ENCODE results near the gene ZNF853.
"Not testable (repeated sequence)": the region's sequence is repeated elsewhere in the genome, so short reads cannot be mapped to it uniquely, and the experiment has no call there.

Gene ZNF853

GRCh38 chr7:6606866-6607583, 8.4 kb upstream of the ZNF853 start:
- DNase-seq (ENCODE audit: low read depth): no peak

GRCh38 chr7:6607651-6608051, 7.8 kb upstream of the ZNF853 start:
- no peak for DNase-seq (ENCODE audit: low read depth)

GRCh38 chr7:6608081-6608480, 7.3 kb upstream of the ZNF853 start:
- DNase-seq (ENCODE audit: low read depth): no peak

GRCh38 chr7:6608794-6609193, 6.6 kb upstream of the ZNF853 start:
- no peak for DNase-seq (ENCODE audit: low read depth)

GRCh38 chr7:6612819-6613218, 2.6 kb upstream of the ZNF853 start:
- DNase-seq (ENCODE audit: low read depth): no peak

GRCh38 chr7:6613706-6614105, 1.7 kb upstream of the ZNF853 start:
- no peak for DNase-seq (ENCODE audit: low read depth)

- DNase-seq (ENCODE audit: low read depth): no peak
These were observed 529 bp downstream of the ZNF853 start for GRCh38 chr7:6615723-6616555.

GRCh38 chr7:6616854-6617643, 1.6 kb downstream of the ZNF853 start:
- no peak for DNase-seq (ENCODE audit: low read depth)

- DNase-seq (ENCODE audit: low read depth): no peak
These were observed 3.2 kb downstream of the ZNF853 start for GRCh38 chr7:6618621-6619020.

GRCh38 chr7:6619961-6620360, 4.6 kb downstream of the ZNF853 start:
- DNase-seq (ENCODE audit: low read depth): no peak

GRCh38 chr7:6621195-6622133, 6.1 kb downstream of the ZNF853 start:
- DNase-seq (ENCODE audit: low read depth): no peak

GRCh38 chr7:6622134-6622710, 6.8 kb downstream of the ZNF853 start:
- DNase-seq (ENCODE audit: low read depth): no peak

GRCh38 chr7:6623589-6624245, 8.3 kb downstream of the ZNF853 start:
- DNase-seq (ENCODE audit: low read depth): no peak

GRCh38 chr7:6624246-6624611, 8.8 kb downstream of the ZNF853 start:
- no peak for DNase-seq (ENCODE audit: low read depth)

GRCh38 chr7:6628045-6628444, 12.6 kb downstream of the ZNF853 start:
- no peak for DNase-seq (ENCODE audit: low read depth)

GRCh38 chr7:6630007-6630849, 14.8 kb downstream of the ZNF853 start:
- DNase-seq (ENCODE audit: low read depth): no peak

- DNase-seq (ENCODE audit: low read depth): no peak
These were observed 16.2 kb downstream of the ZNF853 start for GRCh38 chr7:6631605-6632004.

- no peak for DNase-seq (ENCODE audit: low read depth)
These were observed 18.6 kb downstream of the ZNF853 start for GRCh38 chr7:6634021-6634420.

GRCh38 chr7:6634971-6635370, 19.6 kb downstream of the ZNF853 start:
- not testable (repeated sequence) for DNase-seq (ENCODE audit: low read depth)
